ENCODE measurements around the gene SLC6A20.

The SLC6A20 gene

GRCh38 chr3:45789235-45789812, 7.0 kb downstream of the SLC6A20 start:
- no peak for TF ChIP-seq MAX (IDR thresholded peaks at IDR 0.05; ENCODE audit: low read depth, low read length)
- DNase-seq (ENCODE audit: low read depth): no peak
- no peak overlapping the region for H3K4me3 ChIP-seq (ENCODE audit: low read depth, low read length)

GRCh38 chr3:45787551-45787950, 8.8 kb downstream of the SLC6A20 start:
- DNase-seq (ENCODE audit: low read depth): no peak
- no peak overlapping the region for H3K4me3 ChIP-seq (ENCODE audit: low read depth, low read length)
- TF ChIP-seq MAX (IDR thresholded peaks at IDR 0.05; ENCODE audit: low read depth, low read length): no peak
- TF ChIP-seq MYC (IDR thresholded peaks at IDR 0.05; ENCODE audit: low read depth, low read length): no peak
- TF ChIP-seq CTCF (IDR thresholded peaks at IDR 0.05; ENCODE audit: low read depth, low read length): no peak
- TF ChIP-seq POLR2A (IDR thresholded peaks at IDR 0.05; ENCODE audit: extremely low read depth, insufficient read length): no peak

GRCh38 chr3:45786801-45787495, 9.4 kb downstream of the SLC6A20 start:
- TF ChIP-seq CTCF (IDR thresholded peaks at IDR 0.05; ENCODE audit: low read depth, low read length) (no peak), MYC (IDR thresholded peaks at IDR 0.05; ENCODE audit: low read depth, low read length) (no peak), POLR2A (IDR thresholded peaks at IDR 0.05; ENCODE audit: extremely low read depth, insufficient read length) (no peak), MAX (IDR thresholded peaks at IDR 0.05; ENCODE audit: low read depth, low read length) (no peak)
- DNase-seq (ENCODE audit: low read depth): no peak
- no peak overlapping the region for H3K4me3 ChIP-seq (ENCODE audit: low read depth, low read length)

- H3K4me3 ChIP-seq (ENCODE audit: low read depth, low read length): no peak overlapping the region
- TF ChIP-seq MYC (IDR thresholded peaks at IDR 0.05; ENCODE audit: low read depth, low read length) (no peak), POLR2A (IDR thresholded peaks at IDR 0.05; ENCODE audit: extremely low read depth, insufficient read length) (no peak), CTCF (IDR thresholded peaks at IDR 0.05; ENCODE audit: low read depth, low read length) (no peak), MAX (IDR thresholded peaks at IDR 0.05; ENCODE audit: low read depth, low read length) (no peak)
- DNase-seq (ENCODE audit: low read depth): no peak
These were observed 10.7 kb downstream of the SLC6A20 start for GRCh38 chr3:45785605-45786150.

GRCh38 chr3:45783667-45784066, 12.7 kb downstream of the SLC6A20 start:
- no peak for DNase-seq (ENCODE audit: low read depth)
- TF ChIP-seq CTCF (IDR thresholded peaks at IDR 0.05; ENCODE audit: low read depth, low read length) (no peak), MAX (IDR thresholded peaks at IDR 0.05; ENCODE audit: low read depth, low read length) (no peak), MYC (IDR thresholded peaks at IDR 0.05; ENCODE audit: low read depth, low read length) (no peak), POLR2A (IDR thresholded peaks at IDR 0.05; ENCODE audit: extremely low read depth, insufficient read length) (no peak)
- H3K4me3 ChIP-seq (ENCODE audit: low read depth, low read length): no peak overlapping the region

GRCh38 chr3:45782381-45782780, 14.0 kb downstream of the SLC6A20 start:
- no peak for DNase-seq (ENCODE audit: low read depth)
- H3K4me3 ChIP-seq (ENCODE audit: low read depth, low read length): no peak overlapping the region
- no peak for TF ChIP-seq MYC (IDR thresholded peaks at IDR 0.05; ENCODE audit: low read depth, low read length)
- no peak for TF ChIP-seq POLR2A (IDR thresholded peaks at IDR 0.05; ENCODE audit: extremely low read depth, insufficient read length)
- no peak for TF ChIP-seq CTCF (IDR thresholded peaks at IDR 0.05; ENCODE audit: low read depth, low read length)

All from NB4 (cell line).